Suprapubic skin (tissue), 4 donors: Measurements from ENCODE around the gene NAGA. TPM values are rescaled to one million over a fixed set of nuclear protein-coding genes. Genes with fewer than 3 reads are reported as not detected.
"Not testable (repeated sequence)": the region's sequence is repeated elsewhere in the genome, so short reads cannot be mapped to it uniquely, and the experiment has no call there.

Experiments
- DNase-seq, 2 donors: peaks; one replicate each; pipeline ENCODE4 v3.0.0-alpha.2; 2019; ENCODE audit warnings: low spot score in 2 of 2
- H3K27ac ChIP-seq: fragments of 200-600 bp; sonication (generic); one replicate; pipeline ENCODE4 v1.5.1; 2019
- H3K27me3 ChIP-seq: fragments of 200-600 bp; sonication (generic); one replicate; pipeline ENCODE4 v1.5.1; 2019
- H3K36me3 ChIP-seq: fragments of 200-600 bp; sonication (generic); one replicate; pipeline ENCODE4 v1.5.1; 2019
- H3K4me1 ChIP-seq: fragments of 200-600 bp; sonication (generic); one replicate; pipeline ENCODE4 v1.5.1; 2019
- H3K4me3 ChIP-seq: fragments of 200-600 bp; sonication (generic); one replicate; pipeline ENCODE4 v1.5.1; 2019; ENCODE audit warnings: mild to moderate bottlenecking
- H3K9me3 ChIP-seq: fragments of 200-600 bp; sonication (generic); one replicate; pipeline ENCODE4 v1.5.1; 2019
- EP300 ChIP-seq: sonication (generic); formaldehyde crosslinking; IDR thresholded peaks from one replicate; pipeline ENCODE4 v1.6.1; 2017; ENCODE audit warnings: antibody characterized with exemption
- POLR2A ChIP-seq, 2 donors: fragments of 450-650 bp; IDR thresholded peaks; one replicate each; pipeline ENCODE4 v1.6.1; 2017; ENCODE audit warnings: antibody characterized with exemption in 2 of 2, mild to moderate bottlenecking in 2 of 2, moderate library complexity in 2 of 2
- POLR2AphosphoS5 ChIP-seq, 3 donors: sonication (generic); formaldehyde crosslinking; IDR thresholded peaks; one replicate each; pipeline ENCODE4 v1.6.1; 2017; ENCODE audit warnings: antibody characterized with exemption in 3 of 3
- WGBS: methylation state at CpG from one replicate; pipeline ENCODE4 v1.1.5; 2018; 5-methylcytosine and 5-hydroxymethylcytosine counted together
- total RNA-seq, 4 donors: library from RNA; depleted of rRNA; stranded (reverse); fragments of >200 nt; gene quantifications; one replicate each; pipeline ENCODE4 v1.1.0, GENCODE V29; 2016
- TF ChIP-seq, protein P1 (sequence below), 2 donors: fragments of 200-600 bp in 1 of 2; fragments of 450-650 bp in 1 of 2; sonication (generic) in 1 of 2; IDR thresholded peaks; one replicate each; pipeline ENCODE4 v1.5.1; 2016 to 2019; ENCODE audit warnings: antibody characterized with exemption in 2 of 2, mild to moderate bottlenecking in 1 of 2, moderate library complexity in 1 of 2

NAGA gene
- total RNA-seq, 4 donors from 2014 or later, result 20.9 to 25.9 (median 22.2) TPM

GRCh38 chr22:42073621-42074041, 3.0 kb upstream of the NAGA start:
- peak in 1 of 2 donors; percentile 76 for DNase-seq
- peaks cover 9% of the 10 kb centered on the region for H3K36me3 ChIP-seq
- 65% methylated on average over 14 of the region's 14 CpGs for WGBS
- TF ChIP-seq POLR2AphosphoS5 (IDR thresholded peaks at IDR 0.05), result no peak
- no peak for TF ChIP-seq EP300
- peak overlapping the region; percentile 87 for H3K27ac ChIP-seq
- no peaks in the 10 kb centered on the region for H3K9me3 ChIP-seq
- H3K4me3 ChIP-seq, result peak overlapping the region; percentile 69
- peaks cover 54% of the 10 kb centered on the region for H3K4me1 ChIP-seq
- no peaks in the 10 kb centered on the region for H3K27me3 ChIP-seq

GRCh38 chr22:42072606-42073330, 2.2 kb upstream of the NAGA start:
- H3K9me3 ChIP-seq, result no peaks in the 10 kb centered on the region
- no peaks in the 10 kb centered on the region for H3K27me3 ChIP-seq
- peaks cover 14% of the 10 kb centered on the region for H3K36me3 ChIP-seq
- peaks cover 46% of the 10 kb centered on the region for H3K4me1 ChIP-seq
- 87% methylated on average over 8 of the region's 8 CpGs for WGBS
- no peak overlapping the region for H3K27ac ChIP-seq
- peak in 1 of 2 donors; percentile 60 for DNase-seq
- TF ChIP-seq, protein P1, sequence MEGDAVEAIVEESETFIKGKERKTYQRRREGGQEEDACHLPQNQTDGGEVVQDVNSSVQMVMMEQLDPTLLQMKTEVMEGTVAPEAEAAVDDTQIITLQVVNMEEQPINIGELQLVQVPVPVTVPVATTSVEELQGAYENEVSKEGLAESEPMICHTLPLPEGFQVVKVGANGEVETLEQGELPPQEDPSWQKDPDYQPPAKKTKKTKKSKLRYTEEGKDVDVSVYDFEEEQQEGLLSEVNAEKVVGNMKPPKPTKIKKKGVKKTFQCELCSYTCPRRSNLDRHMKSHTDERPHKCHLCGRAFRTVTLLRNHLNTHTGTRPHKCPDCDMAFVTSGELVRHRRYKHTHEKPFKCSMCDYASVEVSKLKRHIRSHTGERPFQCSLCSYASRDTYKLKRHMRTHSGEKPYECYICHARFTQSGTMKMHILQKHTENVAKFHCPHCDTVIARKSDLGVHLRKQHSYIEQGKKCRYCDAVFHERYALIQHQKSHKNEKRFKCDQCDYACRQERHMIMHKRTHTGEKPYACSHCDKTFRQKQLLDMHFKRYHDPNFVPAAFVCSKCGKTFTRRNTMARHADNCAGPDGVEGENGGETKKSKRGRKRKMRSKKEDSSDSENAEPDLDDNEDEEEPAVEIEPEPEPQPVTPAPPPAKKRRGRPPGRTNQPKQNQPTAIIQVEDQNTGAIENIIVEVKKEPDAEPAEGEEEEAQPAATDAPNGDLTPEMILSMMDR (IDR thresholded peaks at IDR 0.05), result no peak
- TF ChIP-seq EP300 (no peak), POLR2A (IDR thresholded peaks at IDR 0.05) (no peak), POLR2AphosphoS5 (IDR thresholded peaks at IDR 0.05) (no peak)
- H3K4me3 ChIP-seq, result no peak overlapping the region

- peak in 1 of 2 donors; percentile 35 for DNase-seq
- 58% methylated on average over 7 of the region's 7 CpGs for WGBS
- peaks cover 19% of the 10 kb centered on the region for H3K36me3 ChIP-seq
- peaks cover 42% of the 10 kb centered on the region for H3K4me1 ChIP-seq
- H3K27me3 ChIP-seq, H3K9me3 ChIP-seq: not testable (repeated sequence)
- peak overlapping the region; percentile 68 for H3K4me3 ChIP-seq
- peak overlapping the region; percentile 84 for H3K27ac ChIP-seq
Observed at GRCh38 chr22:42071508-42071907, 896 bp upstream of the NAGA start.

- Histone ChIP-seq H3K4me1 (peaks cover 34% of the 10 kb centered on the region), H3K27me3 (no peaks in the 10 kb centered on the region), H3K36me3 (peaks cover 35% of the 10 kb centered on the region), H3K27ac (peak overlapping the region; percentile 84), H3K4me3 (peak overlapping the region; percentile 68), H3K9me3 (no peaks in the 10 kb centered on the region)
- 28% methylated on average over 10 of the region's 19 CpGs for WGBS
- TF ChIP-seq POLR2AphosphoS5 (IDR thresholded peaks at IDR 0.05), result no peak
- TF ChIP-seq POLR2A (IDR thresholded peaks at IDR 0.05), result no peak
- TF ChIP-seq, protein P1 (IDR thresholded peaks at IDR 0.05), result no peak
- no peak for TF ChIP-seq EP300
- DNase-seq, result no peak
Observed at GRCh38 chr22:42069801-42070516, 653 bp downstream of the NAGA start.

DNA sequence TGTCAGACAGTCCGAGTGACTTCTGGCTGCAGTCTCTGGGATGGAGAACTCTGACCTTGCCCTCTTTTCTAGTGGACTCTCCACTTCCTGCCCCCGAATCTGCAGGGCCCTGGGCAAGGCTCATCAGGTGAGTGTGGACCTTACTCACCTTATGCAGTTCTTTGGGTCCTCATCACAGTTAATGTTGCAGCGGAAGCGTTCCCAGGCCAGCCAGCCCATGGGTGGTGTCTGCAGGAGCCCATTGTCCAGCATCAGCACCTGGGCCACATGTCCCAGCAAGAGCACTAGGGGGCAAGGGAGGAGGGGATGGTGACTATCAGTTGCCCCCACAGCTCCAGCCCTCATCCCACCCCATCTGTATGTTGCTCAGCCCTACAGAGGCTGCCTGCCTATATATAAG, 2.3 kb downstream of the NAGA start:
- Histone ChIP-seq H3K27me3 (no peaks in the 10 kb centered on the region), H3K4me3 (no peak overlapping the region), H3K4me1 (peaks cover 18% of the 10 kb centered on the region), H3K27ac (no peak overlapping the region), H3K36me3 (peaks cover 42% of the 10 kb centered on the region), H3K9me3 (no peaks in the 10 kb centered on the region)
- DNase-seq, result no peak
- no peak for TF ChIP-seq POLR2A (IDR thresholded peaks at IDR 0.05)
- WGBS, result 100% methylated on average over 2 of the region's 4 CpGs

DNA sequence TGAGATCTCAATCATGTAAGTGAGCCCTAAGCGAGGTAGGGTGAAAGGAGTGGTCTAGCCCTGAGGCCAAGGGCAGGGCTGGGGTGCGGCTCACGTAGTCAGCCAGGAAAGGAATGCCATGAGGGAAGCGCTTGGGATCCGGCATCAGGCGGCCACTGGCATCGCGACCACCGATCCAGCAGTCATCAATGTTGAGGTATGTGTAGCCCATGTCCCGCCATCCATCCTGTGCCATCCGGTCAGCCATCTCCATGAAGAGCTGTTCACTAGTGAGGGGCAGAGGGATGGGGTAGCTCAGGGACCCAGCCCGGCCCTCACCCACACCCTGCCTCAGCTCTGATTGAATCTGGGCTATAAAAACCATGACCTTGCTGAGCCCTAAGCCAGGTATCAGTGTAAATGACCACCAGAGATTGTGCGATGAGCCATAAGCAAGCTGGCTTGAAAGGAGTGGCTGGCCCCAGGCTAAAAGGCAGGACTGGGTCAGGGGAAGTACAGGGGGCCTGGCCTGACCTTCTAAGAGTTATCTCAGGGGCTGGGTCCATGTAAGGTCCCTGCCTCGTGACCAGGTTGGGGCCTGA, 2.9 kb downstream of the NAGA start:
- Histone ChIP-seq H3K36me3 (peaks cover 47% of the 10 kb centered on the region), H3K27ac (no peak overlapping the region), H3K4me3 (no peak overlapping the region), H3K27me3 (no peaks in the 10 kb centered on the region), H3K9me3 (no peaks in the 10 kb centered on the region), H3K4me1 (peaks cover 18% of the 10 kb centered on the region)
- TF ChIP-seq POLR2AphosphoS5 (IDR thresholded peaks at IDR 0.05) (no peak), POLR2A (IDR thresholded peaks at IDR 0.05) (no peak), EP300 (no peak)
- TF ChIP-seq, protein P1 (IDR thresholded peaks at IDR 0.05), result no peak
- DNase-seq, result no peak
- 69% methylated on average over 6 of the region's 14 CpGs for WGBS
